ENCODE measurements around the gene KIAA0513.
A peak's percentile ranks its signal among the peaks of the same experiment; 100 is the strongest.
"Not testable (repeated sequence)": the region's sequence is repeated elsewhere in the genome, so short reads cannot be mapped to it uniquely, and the experiment has no call there.

The KIAA0513 gene

GRCh38 chr16:85114909-85115567 lies 87.4 kb downstream of the KIAA0513 start:
- peak; percentile 93 for DNase-seq (ENCODE audit: low spot score)

GRCh38 chr16:85117418-85117817 lies 89.8 kb downstream of the KIAA0513 start:
- DNase-seq (ENCODE audit: low spot score), result no peak

GRCh38 chr16:85120006-85120340 lies 92.4 kb downstream of the KIAA0513 start:
- DNase-seq (ENCODE audit: low spot score), result no peak

- not testable (repeated sequence) for DNase-seq (ENCODE audit: low spot score)
Observed at GRCh38 chr16:85123441-85123840, 95.8 kb downstream of the KIAA0513 start.

- DNase-seq (ENCODE audit: low spot score), result peak; percentile 89
Observed at GRCh38 chr16:85123891-85124635, 96.5 kb downstream of the KIAA0513 start.

- no peak for DNase-seq (ENCODE audit: low spot score)
Observed at GRCh38 chr16:85124636-85125346, 97.2 kb downstream of the KIAA0513 start.

- DNase-seq (ENCODE audit: low spot score), result no peak
Observed at GRCh38 chr16:85125570-85126393, 98.2 kb downstream of the KIAA0513 start.

- DNase-seq (ENCODE audit: low spot score), result no peak
Observed at GRCh38 chr16:85126394-85126704, 98.8 kb downstream of the KIAA0513 start.

- peak; percentile 87 for DNase-seq (ENCODE audit: low spot score)
Observed at GRCh38 chr16:85126705-85127378, 99.2 kb downstream of the KIAA0513 start.

GRCh38 chr16:85127379-85127723 lies 99.8 kb downstream of the KIAA0513 start:
- DNase-seq (ENCODE audit: low spot score), result no peak

- no peak for DNase-seq (ENCODE audit: low spot score)
Observed at GRCh38 chr16:85128079-85128837, 100.7 kb downstream of the KIAA0513 start.

- DNase-seq (ENCODE audit: low spot score), result peak; percentile 70
Observed at GRCh38 chr16:85129876-85130704, 102.5 kb downstream of the KIAA0513 start.

GRCh38 chr16:85130705-85131028 lies 103.1 kb downstream of the KIAA0513 start:
- DNase-seq (ENCODE audit: low spot score), result no peak

GRCh38 chr16:85132456-85133289 lies 105.1 kb downstream of the KIAA0513 start:
- DNase-seq (ENCODE audit: low spot score), result no peak

GRCh38 chr16:85133290-85133599 lies 105.7 kb downstream of the KIAA0513 start:
- DNase-seq (ENCODE audit: low spot score), result no peak

GRCh38 chr16:85134076-85134788 lies 106.6 kb downstream of the KIAA0513 start:
- no peak for DNase-seq (ENCODE audit: low spot score)

GRCh38 chr16:85134789-85135142 lies 107.2 kb downstream of the KIAA0513 start:
- no peak for DNase-seq (ENCODE audit: low spot score)

GRCh38 chr16:85136213-85136701 lies 108.7 kb downstream of the KIAA0513 start:
- DNase-seq (ENCODE audit: low spot score), result no peak
